SW 1271 (cell line): ENCODE results near the gene RNF138.
"Not testable (repeated sequence)": the region's sequence is repeated elsewhere in the genome, so short reads cannot be mapped to it uniquely, and the experiment has no call there.

Experiments used
- DNase-seq, 2 experiments: peaks; one replicate each; lab custom pipeline; 2025; lab: John Stamatoyannopoulos, UW

Gene RNF138

DNA sequence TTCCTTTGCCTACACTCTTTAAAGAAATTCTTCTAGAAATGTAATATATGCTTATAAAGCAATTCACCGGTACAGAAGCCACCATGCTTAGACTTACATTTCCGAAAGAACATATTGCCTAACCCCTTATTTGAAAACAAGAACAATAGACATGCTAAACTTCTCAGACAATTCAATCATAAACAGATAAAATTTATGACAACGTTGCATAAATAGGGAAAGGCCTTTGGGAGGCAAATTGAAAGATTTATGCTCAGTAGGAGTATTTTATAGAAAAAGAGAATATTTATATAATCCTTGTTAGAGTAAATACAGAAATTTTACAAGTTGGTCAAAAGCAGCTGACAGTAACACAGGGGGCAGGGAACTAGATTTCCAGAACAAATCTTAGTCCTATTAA is 82.0 kb downstream of the RNF138 start:
- no peak for DNase-seq

- no peak for DNase-seq
Measured at GRCh38 chr18:32174719-32175118, 83.0 kb downstream of the RNF138 start.

- no peak for DNase-seq
Measured at GRCh38 chr18:32175265-32175664, 83.6 kb downstream of the RNF138 start.

DNA sequence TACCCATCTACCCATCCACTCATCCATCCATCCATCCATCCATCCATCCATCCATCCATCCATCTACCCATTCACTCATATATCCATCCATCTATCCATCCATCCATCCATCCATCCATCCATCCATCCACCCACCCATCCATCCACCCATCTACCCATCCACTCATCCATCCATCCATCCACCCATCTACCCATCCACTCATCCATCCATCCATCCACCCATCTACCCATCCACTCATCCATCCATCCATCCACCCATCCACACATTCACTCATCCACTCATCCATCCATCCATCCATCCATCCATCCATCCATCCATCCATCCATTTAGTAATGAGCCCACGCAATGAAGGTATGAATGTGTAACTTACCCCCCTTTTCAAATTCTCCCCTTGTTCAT is 85.1 kb downstream of the RNF138 start:
- DNase-seq = not testable (repeated sequence)

DNA sequence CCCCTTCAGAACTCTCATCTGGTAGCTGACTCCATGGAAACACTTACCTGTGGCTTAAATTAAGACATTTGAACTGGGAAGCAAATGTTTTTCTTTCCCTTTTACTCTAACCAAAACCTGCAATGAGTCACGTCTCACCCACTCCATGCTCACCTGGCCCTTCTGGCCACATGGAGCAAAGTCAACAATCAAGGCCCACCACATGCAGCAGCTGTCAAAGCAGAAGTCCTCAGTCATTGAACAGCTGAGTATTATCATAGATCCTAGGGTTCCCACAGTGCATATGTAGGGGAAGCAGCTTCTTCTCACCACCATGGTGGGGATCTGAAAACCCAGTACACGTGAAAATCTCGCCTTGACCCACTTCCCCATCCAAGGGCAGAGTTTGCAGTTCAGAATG is 85.9 kb downstream of the RNF138 start:
- no peak for DNase-seq
